MCF 10A (cell line): ENCODE data around the gene MAGI3. TPM values are rescaled to one million over a fixed set of nuclear protein-coding genes. Genes with fewer than 3 reads are reported as not detected.
"Not testable (repeated sequence)": the region's sequence is repeated elsewhere in the genome, so short reads cannot be mapped to it uniquely, and the experiment has no call there.

Experiments used
- BruUV-seq: library from RNA; stranded (reverse); fragments of 400-500 nt; replicated peaks from 2 replicates; lab custom pipeline; 2021; lab: Mats Ljungman, UMichigan
- CTCF ChIA-PET: fragments of 300-600 bp; sonication (Branson Sonifier 250); formaldehyde crosslinking; extraction: SDS; loops from one replicate; lab custom pipeline; 2021; ENCODE audit warnings: antibody characterized with exemption, inconsistent platforms; lab: Yijun Ruan, JAX
- POLR2A ChIA-PET: fragments of 300-600, 350-650 bp; sonication (Branson Sonifier 250); formaldehyde crosslinking; extraction: SDS; loops from one replicate; lab custom pipeline; 2020; ENCODE audit warnings: antibody characterized with exemption, inconsistent platforms; lab: Yijun Ruan, JAX
- DNase-seq: peaks from one replicate; pipeline ENCODE4 v3.0.0-alpha.2; 2018; ENCODE audit not compliant: unreplicated experiment
- H3K27ac Mint-ChIP-seq: one replicate; pipeline ENCODE4 v1.8.0; 2022; ENCODE audit warnings: mild to moderate bottlenecking, low read depth, mixed read lengths; ENCODE audit not compliant: unreplicated experiment
- H3K27me3 Mint-ChIP-seq: one replicate; pipeline ENCODE4 v1.8.0; 2022; ENCODE audit warnings: mixed read lengths; ENCODE audit not compliant: insufficient read depth, unreplicated experiment
- H3K36me3 Mint-ChIP-seq: one replicate; pipeline ENCODE4 v1.8.0; 2022; ENCODE audit warnings: mild to moderate bottlenecking, moderate library complexity, mixed read lengths; ENCODE audit not compliant: insufficient read depth, unreplicated experiment
- H3K4me1 Mint-ChIP-seq: one replicate; pipeline ENCODE4 v1.8.0; 2022; ENCODE audit warnings: mixed read lengths; ENCODE audit not compliant: insufficient read depth, unreplicated experiment
- H3K4me3 Mint-ChIP-seq: one replicate; pipeline ENCODE4 v1.8.0; 2022; ENCODE audit warnings: mild to moderate bottlenecking, moderate library complexity, mixed read lengths; ENCODE audit not compliant: unreplicated experiment
- H3K9me3 Mint-ChIP-seq: one replicate; pipeline ENCODE4 v1.8.0; 2022; ENCODE audit warnings: mixed read lengths; ENCODE audit not compliant: unreplicated experiment
- intact Hi-C: fragments of 100-400 bp; cut with micrococcal nuclease; formaldehyde crosslinking; loops from 2 replicates; pipeline ENCODE4 v1.14.1; 2022
- total RNA-seq: library from RNA; stranded (reverse); gene quantifications from 2 replicates; pipeline ENCODE4 v1.2.3, GENCODE V29; 2022
- TF ChIP-seq, protein P1 (sequence below): fragments of 200-600 bp; IDR thresholded peaks from one replicate; pipeline ENCODE4 v1.8.0; 2022; ENCODE audit warnings: antibody characterized with exemption, mild to moderate bottlenecking; ENCODE audit not compliant: unreplicated experiment

Gene MAGI3
- total RNA-seq, 1 experiment from 2014 or later: 14.3 TPM

DNA sequence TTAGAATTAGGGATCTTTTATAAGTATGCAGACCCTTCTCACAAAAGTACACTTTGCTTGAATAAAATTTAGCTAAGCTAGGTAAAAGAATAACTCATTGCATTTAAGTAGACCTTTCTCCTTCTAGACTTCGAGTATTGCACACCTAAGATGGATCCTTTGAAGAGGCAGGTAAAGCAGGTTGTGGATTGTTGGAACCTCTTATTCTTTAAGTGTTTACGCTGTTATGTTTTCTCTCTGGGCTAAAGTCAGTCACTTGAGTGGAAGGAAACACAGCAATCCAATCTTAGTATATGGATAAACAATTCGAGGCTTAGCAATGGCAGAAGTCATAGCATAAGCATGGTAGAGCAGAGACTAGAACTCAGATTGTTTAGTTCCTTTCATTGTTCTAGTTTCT is 11.4 kb downstream of the MAGI3 start:
- no peaks in the 10 kb centered on the region for H3K9me3 Mint-ChIP-seq
- H3K27ac Mint-ChIP-seq: no peak overlapping the region
- no TSS peak for BruUV-seq
- intact Hi-C loops: no loop called here
- ChIA-PET CTCF (interaction anchor here (0.5 kb wide), 1 partner anchor 604 kb away, joined by 3 read pairs; no protein-coding TSS in a partner anchor), POLR2A (interaction anchor here (3.1 to 5.0 kb wide), 3 partner anchors 9 to 20 kb away, joined by 9 to 53 read pairs (median 19); partner anchors contain the start of gene MAGI3)
- H3K4me3 Mint-ChIP-seq: no peak overlapping the region
- no peak for DNase-seq
- peaks cover 18% of the 10 kb centered on the region for H3K4me1 Mint-ChIP-seq
- no peaks in the 10 kb centered on the region for H3K36me3 Mint-ChIP-seq
- TF ChIP-seq, protein P1, sequence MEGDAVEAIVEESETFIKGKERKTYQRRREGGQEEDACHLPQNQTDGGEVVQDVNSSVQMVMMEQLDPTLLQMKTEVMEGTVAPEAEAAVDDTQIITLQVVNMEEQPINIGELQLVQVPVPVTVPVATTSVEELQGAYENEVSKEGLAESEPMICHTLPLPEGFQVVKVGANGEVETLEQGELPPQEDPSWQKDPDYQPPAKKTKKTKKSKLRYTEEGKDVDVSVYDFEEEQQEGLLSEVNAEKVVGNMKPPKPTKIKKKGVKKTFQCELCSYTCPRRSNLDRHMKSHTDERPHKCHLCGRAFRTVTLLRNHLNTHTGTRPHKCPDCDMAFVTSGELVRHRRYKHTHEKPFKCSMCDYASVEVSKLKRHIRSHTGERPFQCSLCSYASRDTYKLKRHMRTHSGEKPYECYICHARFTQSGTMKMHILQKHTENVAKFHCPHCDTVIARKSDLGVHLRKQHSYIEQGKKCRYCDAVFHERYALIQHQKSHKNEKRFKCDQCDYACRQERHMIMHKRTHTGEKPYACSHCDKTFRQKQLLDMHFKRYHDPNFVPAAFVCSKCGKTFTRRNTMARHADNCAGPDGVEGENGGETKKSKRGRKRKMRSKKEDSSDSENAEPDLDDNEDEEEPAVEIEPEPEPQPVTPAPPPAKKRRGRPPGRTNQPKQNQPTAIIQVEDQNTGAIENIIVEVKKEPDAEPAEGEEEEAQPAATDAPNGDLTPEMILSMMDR: no peak
- no peaks in the 10 kb centered on the region for H3K27me3 Mint-ChIP-seq

DNA sequence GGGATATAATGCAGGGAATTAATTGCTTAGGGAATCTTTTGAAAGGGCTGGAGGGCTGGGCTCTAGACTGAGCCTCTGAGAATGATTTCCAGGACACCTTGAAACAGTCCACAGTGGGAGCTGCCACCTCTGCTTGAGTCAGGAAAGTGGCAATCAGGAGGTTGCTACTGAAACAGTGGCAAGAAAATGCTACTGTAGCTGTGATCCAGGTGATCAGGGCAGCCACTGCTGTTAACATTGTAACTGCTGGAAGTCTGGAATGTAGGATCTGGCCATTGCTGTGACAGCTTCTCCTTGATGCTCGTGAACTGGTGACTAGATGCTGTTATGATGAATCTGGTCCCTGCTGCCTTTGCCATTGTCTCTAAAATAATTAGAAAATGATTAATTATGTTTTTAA is 12.8 kb downstream of the MAGI3 start:
- H3K4me1 Mint-ChIP-seq: peaks cover 17% of the 10 kb centered on the region
- no peaks in the 10 kb centered on the region for H3K27me3 Mint-ChIP-seq
- no peaks in the 10 kb centered on the region for H3K36me3 Mint-ChIP-seq
- H3K9me3 Mint-ChIP-seq: no peaks in the 10 kb centered on the region
- DNase-seq: no peak
- POLR2A ChIA-PET: interaction anchor here (0.7 to 5.0 kb wide), 5 partner anchors 8 to 55 kb away, joined by 3 to 53 read pairs (median 9); partner anchors contain the start of gene MAGI3
- intact Hi-C loops: no loop called here
- H3K27ac Mint-ChIP-seq: no peak overlapping the region
- TF ChIP-seq, protein P1: no peak
- H3K4me3 Mint-ChIP-seq: no peak overlapping the region
- no TSS peak for BruUV-seq
- CTCF ChIA-PET: interaction anchor here (0.7 to 1.1 kb wide), 3 partner anchors 11 to 271 kb away, joined by 3 to 4 read pairs (median 3); no protein-coding TSS in a partner anchor

DNA sequence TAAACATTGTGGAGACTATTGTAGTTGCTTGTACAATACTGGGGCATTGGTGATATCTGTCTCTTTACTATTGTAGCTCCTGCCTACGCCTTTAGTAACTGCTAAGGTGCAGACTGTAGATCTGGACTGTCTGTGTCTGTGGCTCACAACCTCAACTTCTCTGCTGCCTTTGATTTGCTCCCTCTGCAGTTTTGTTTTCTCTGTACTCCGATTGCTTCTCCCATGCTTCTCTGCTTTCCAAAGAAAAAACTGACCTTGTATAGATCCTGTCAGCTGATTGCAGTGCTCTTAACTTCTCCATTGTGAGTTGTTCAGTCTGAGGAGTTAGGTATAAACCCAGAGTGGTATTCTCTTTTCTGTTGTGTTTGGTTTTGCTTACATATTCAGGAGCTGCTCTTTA is 15.3 kb downstream of the MAGI3 start:
- Mint-ChIP-seq H3K27me3 (no peaks in the 10 kb centered on the region), H3K4me1 (peaks cover 19% of the 10 kb centered on the region), H3K36me3 (peaks cover 7% of the 10 kb centered on the region), H3K9me3 (no peaks in the 10 kb centered on the region), H3K27ac (no peak overlapping the region), H3K4me3 (no peak overlapping the region)
- intact Hi-C loops: no loop called here
- ChIA-PET CTCF (interaction anchor here (0.7 to 1.3 kb wide), 2 partner anchors 14 to 607 kb away, joined by 3 read pairs; no protein-coding TSS in a partner anchor), POLR2A (interaction anchor here (0.6 kb wide), 1 partner anchor 9 kb away, joined by 3 read pairs; no protein-coding TSS in a partner anchor)
- no TSS peak for BruUV-seq
- TF ChIP-seq, protein P1: no peak
- no peak for DNase-seq

DNA sequence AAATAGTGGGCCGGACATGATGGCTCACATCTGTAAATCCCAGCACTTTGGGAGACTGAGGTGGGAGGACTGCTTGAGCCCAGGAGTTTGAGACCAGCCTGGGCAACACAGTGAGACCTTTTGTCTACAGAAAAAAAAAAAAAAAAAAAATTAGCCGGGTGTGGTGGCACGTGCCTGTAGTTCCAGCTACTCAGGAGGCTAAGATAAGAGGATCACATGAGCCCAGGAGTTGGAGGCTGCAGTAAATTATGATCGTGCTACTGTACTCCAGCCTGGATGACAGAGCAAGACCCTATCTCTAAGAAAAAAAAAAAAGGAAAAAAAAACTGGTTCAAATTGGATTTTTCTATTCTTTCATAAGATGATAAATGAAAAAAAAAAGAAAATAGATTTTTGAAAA is 15.8 kb downstream of the MAGI3 start:
- H3K4me3 Mint-ChIP-seq, H3K27ac Mint-ChIP-seq, H3K9me3 Mint-ChIP-seq, BruUV-seq, H3K27me3 Mint-ChIP-seq, intact Hi-C loops, DNase-seq, H3K36me3 Mint-ChIP-seq: not testable (repeated sequence)
- CTCF ChIA-PET: interaction anchor here (0.6 to 0.7 kb wide), 2 partner anchors 607 to 1198 kb away, joined by 3 read pairs; no protein-coding TSS in a partner anchor
- H3K4me1 Mint-ChIP-seq: peaks cover 19% of the 10 kb centered on the region
- POLR2A ChIA-PET: interaction anchor here (0.6 kb wide), 1 partner anchor 10 kb away, joined by 3 read pairs; no protein-coding TSS in a partner anchor
